HEK293 (cell line): ENCODE results near the gene ADAMTS12.

Experiments used
- CTCF ChIA-PET: fragments of 350-600 bp; formaldehyde crosslinking; extraction: SDS; loops from one replicate; lab custom pipeline; 2021; ENCODE audit warnings: antibody characterized with exemption; lab: Yijun Ruan, JAX
- POLR2A ChIA-PET: fragments of 300-600 bp; formaldehyde crosslinking; extraction: SDS; loops from one replicate; lab custom pipeline; 2020; ENCODE audit warnings: antibody characterized with exemption, inconsistent platforms; lab: Yijun Ruan, JAX
- H3K27ac ChIP-seq: fragments of 200-500 bp; sonication (Bioruptor generic); 2 replicates; pipeline ENCODE4 v1.5.1; 2014; ENCODE audit warnings: low read depth, low read length, control low read depth, inconsistent platforms; ENCODE audit errors: extremely low read depth
- H3K36me3 ChIP-seq, 2 experiments: fragments of 200-500 bp in 1 of 2; sonication (Bioruptor generic) in 1 of 2; 1 replicate in 1 of 2; 2 replicates in 1 of 2; pipeline ENCODE4 v1.5.1; 2014 to 2017; ENCODE audit warnings: inconsistent platforms in 2 of 2, low read length in 2 of 2; ENCODE audit not compliant: control insufficient read depth in 2 of 2, insufficient read depth in 1 of 2
- H3K4me1 ChIP-seq: fragments of 200-500 bp; sonication (Bioruptor generic); 2 replicates; pipeline ENCODE4 v1.5.1; 2014; ENCODE audit warnings: mild to moderate bottlenecking, low read length, inconsistent platforms; ENCODE audit not compliant: control insufficient read depth, insufficient read depth
- H3K4me3 ChIP-seq: 2 replicates; pipeline ENCODE4 v1.5.1; 2011; ENCODE audit warnings: low read depth, mild to moderate bottlenecking, control low read depth, low read length, moderate library complexity
- H3K9me3 ChIP-seq: fragments of 200-500 bp; sonication (Bioruptor generic); 2 replicates; pipeline ENCODE4 v1.5.1; 2014; ENCODE audit warnings: low read depth, low read length, inconsistent platforms; ENCODE audit not compliant: control insufficient read depth, insufficient read depth
- BCL6B ChIP-seq: fragments of 450-650 bp; formaldehyde crosslinking; IDR thresholded peaks from 2 replicates; pipeline ENCODE4 v1.5.1; 2017; ENCODE audit warnings: missing biosample characterization, missing genetic modification characterization
- GLIS2 ChIP-seq: fragments of 450-650 bp; formaldehyde crosslinking; IDR thresholded peaks from 2 replicates; pipeline ENCODE4 v1.5.1; 2016; ENCODE audit warnings: missing biosample characterization, missing genetic modification characterization
- MYNN ChIP-seq: fragments of 450-650 bp; formaldehyde crosslinking; IDR thresholded peaks from 2 replicates; pipeline ENCODE4 v1.5.1; 2016; ENCODE audit warnings: missing biosample characterization, missing genetic modification characterization, borderline replicate concordance
- OVOL3 ChIP-seq: fragments of 450-650 bp; formaldehyde crosslinking; IDR thresholded peaks from 2 replicates; pipeline ENCODE4 v1.5.1; 2016; ENCODE audit warnings: missing biosample characterization, missing genetic modification characterization
- REST ChIP-seq: fragments of 450-650 bp; formaldehyde crosslinking; IDR thresholded peaks from 2 replicates; pipeline ENCODE4 v1.5.1; 2016; ENCODE audit warnings: missing biosample characterization, missing genetic modification characterization
- SCRT2 ChIP-seq: fragments of 450-650 bp; formaldehyde crosslinking; IDR thresholded peaks from 2 replicates; pipeline ENCODE4 v1.5.1; 2016; ENCODE audit warnings: missing biosample characterization, missing genetic modification characterization
- TCF7L2 ChIP-seq: IDR thresholded peaks from 2 replicates; pipeline ENCODE4 v1.6.1; 2011; ENCODE audit warnings: low read depth, mild to moderate bottlenecking, inconsistent platforms, low read length, moderate library complexity, borderline replicate concordance
- YY1 ChIP-seq: fragments of 450-650 bp; formaldehyde crosslinking; IDR thresholded peaks from 2 replicates; pipeline ENCODE4 v1.5.1; 2018; ENCODE audit warnings: missing biosample characterization, missing genetic modification characterization
- ZNF10 ChIP-seq: fragments of 450-650 bp; formaldehyde crosslinking; IDR thresholded peaks from 2 replicates; pipeline ENCODE4 v1.5.1; 2017; ENCODE audit warnings: missing biosample characterization, missing genetic modification characterization
- ZNF132 ChIP-seq: fragments of 450-650 bp; formaldehyde crosslinking; IDR thresholded peaks from 2 replicates; pipeline ENCODE4 v1.5.1; 2017; ENCODE audit warnings: missing biosample characterization, missing genetic modification characterization, borderline replicate concordance
- ZNF146 ChIP-seq: fragments of 450-650 bp; formaldehyde crosslinking; IDR thresholded peaks from 2 replicates; pipeline ENCODE4 v1.5.1; 2016; ENCODE audit warnings: missing biosample characterization, missing genetic modification characterization
- ZNF24 ChIP-seq: fragments of 450-650 bp; formaldehyde crosslinking; IDR thresholded peaks from 2 replicates; pipeline ENCODE4 v1.5.1; 2016; ENCODE audit warnings: missing biosample characterization, missing genetic modification characterization
- ZNF302 ChIP-seq: fragments of 450-650 bp; formaldehyde crosslinking; IDR thresholded peaks from 2 replicates; pipeline ENCODE4 v1.5.1; 2016; ENCODE audit warnings: missing biosample characterization, missing genetic modification characterization, low read depth
- ZNF426 ChIP-seq: fragments of 450-650 bp; formaldehyde crosslinking; IDR thresholded peaks from 2 replicates; pipeline ENCODE4 v1.5.1; 2017; ENCODE audit warnings: missing biosample characterization, missing genetic modification characterization, mild to moderate bottlenecking, inconsistent platforms, moderate library complexity
- ZNF433 ChIP-seq: fragments of 450-650 bp; formaldehyde crosslinking; IDR thresholded peaks from 2 replicates; pipeline ENCODE4 v1.5.1; 2016; ENCODE audit warnings: missing biosample characterization, missing genetic modification characterization, low read depth
- ZNF473 ChIP-seq: fragments of 450-650 bp; formaldehyde crosslinking; IDR thresholded peaks from 2 replicates; pipeline ENCODE4 v1.5.1; 2017; ENCODE audit warnings: missing biosample characterization, missing genetic modification characterization
- ZNF488 ChIP-seq: fragments of 450-650 bp; formaldehyde crosslinking; IDR thresholded peaks from 2 replicates; pipeline ENCODE4 v1.5.1; 2016; ENCODE audit warnings: missing biosample characterization, missing genetic modification characterization
- ZNF510 ChIP-seq: fragments of 450-650 bp; formaldehyde crosslinking; IDR thresholded peaks from 2 replicates; pipeline ENCODE4 v1.5.1; 2018; ENCODE audit warnings: mild to moderate bottlenecking, missing genetic modification characterization, missing biosample characterization; ENCODE audit not compliant: insufficient replicate concordance
- ZNF513 ChIP-seq: fragments of 450-650 bp; IDR thresholded peaks from 2 replicates; pipeline ENCODE4 v1.5.1; 2018; ENCODE audit warnings: missing biosample characterization, missing genetic modification characterization
- ZNF623 ChIP-seq: fragments of 450-650 bp; formaldehyde crosslinking; IDR thresholded peaks from 2 replicates; pipeline ENCODE4 v1.5.1; 2016; ENCODE audit warnings: missing biosample characterization, missing genetic modification characterization
- ZNF670 ChIP-seq: fragments of 450-650 bp; formaldehyde crosslinking; IDR thresholded peaks from 2 replicates; pipeline ENCODE4 v1.5.1; 2016; ENCODE audit warnings: missing biosample characterization, missing genetic modification characterization, low read depth
- ZNF792 ChIP-seq: fragments of 450-650 bp; formaldehyde crosslinking; IDR thresholded peaks from 2 replicates; pipeline ENCODE4 v1.5.1; 2016; ENCODE audit warnings: missing biosample characterization, missing genetic modification characterization

Gene ADAMTS12

GRCh38 chr5:33563530-33563929 is 328.3 kb downstream of the ADAMTS12 start:
- Histone ChIP-seq H3K9me3 (no peaks in the 10 kb centered on the region), H3K4me1 (no peaks in the 10 kb centered on the region), H3K27ac (no peak overlapping the region), H3K36me3 (no peaks in the 10 kb centered on the region), H3K4me3 (no peak overlapping the region)
- CTCF ChIA-PET = interaction anchor here (0.6 to 3.1 kb wide), 3 partner anchors 17 to 57 kb away, joined by 3 to 11 read pairs (median 3); no protein-coding TSS in a partner anchor
- POLR2A ChIA-PET = no interaction called here
- TF ChIP-seq MYNN (tag by site-specific recombination) (peak; percentile 53; the same call in 1 of the 2 replicates), OVOL3 (tag by site-specific recombination) (no peak)
- TF ChIP-seq, all 188 proteins: peak for 1

- no peak overlapping the region for H3K4me3 ChIP-seq
- ChIA-PET CTCF (no interaction called here), POLR2A (no interaction called here)
- H3K27ac ChIP-seq = no peak overlapping the region
- no peak for TF ChIP-seq GLIS2 (tag by site-specific recombination)
- H3K36me3 ChIP-seq = no peaks in the 10 kb centered on the region
- H3K9me3 ChIP-seq = no peaks in the 10 kb centered on the region
- no peaks in the 10 kb centered on the region for H3K4me1 ChIP-seq
Observed at GRCh38 chr5:33558489-33558888, 333.3 kb downstream of the ADAMTS12 start.

GRCh38 chr5:33557605-33558004 is 334.2 kb downstream of the ADAMTS12 start:
- no peak overlapping the region for H3K27ac ChIP-seq
- ChIA-PET POLR2A (no interaction called here), CTCF (interaction anchor here (0.6 kb wide), 1 partner anchor 33 kb away, joined by 3 read pairs; no protein-coding TSS in a partner anchor)
- no peak overlapping the region for H3K4me3 ChIP-seq
- no peaks in the 10 kb centered on the region for H3K36me3 ChIP-seq
- no peak for TF ChIP-seq SCRT2
- no peak for TF ChIP-seq REST (tag by site-specific recombination)
- no peak for TF ChIP-seq ZNF792 (tag by site-specific recombination)
- no peak for TF ChIP-seq ZNF623 (tag by site-specific recombination)
- no peak for TF ChIP-seq ZNF10 (tag by site-specific recombination)
- TF ChIP-seq ZNF24 (tag by site-specific recombination) = no peak
- no peak for TF ChIP-seq ZNF670 (tag by site-specific recombination)
- no peak for TF ChIP-seq ZNF426 (tag by site-specific recombination)
- TF ChIP-seq ZNF510 (tag by site-specific recombination) = no peak
- no peak for TF ChIP-seq ZNF302 (tag by site-specific recombination)
- TF ChIP-seq ZNF433 (tag by site-specific recombination) = no peak
- TF ChIP-seq ZNF132 = no peak
- TF ChIP-seq ZNF146 (tag by site-specific recombination) = no peak
- TF ChIP-seq BCL6B (tag by site-specific recombination) = no peak
- TF ChIP-seq TCF7L2 = no peak
- no peak for TF ChIP-seq YY1
- no peak for TF ChIP-seq ZNF473 (tag by site-specific recombination)
- no peak for TF ChIP-seq ZNF488 (tag by site-specific recombination)
- no peak for TF ChIP-seq ZNF513 (tag by site-specific recombination)
- no peaks in the 10 kb centered on the region for H3K4me1 ChIP-seq
- no peaks in the 10 kb centered on the region for H3K9me3 ChIP-seq
